GM12872 (cell line): ENCODE results near the gene PDLIM1.

Experiments
- TF ChIP-seq, protein P1 (sequence below): IDR thresholded peaks from 3 replicates; pipeline ENCODE4 v1.5.1; 2011; ENCODE audit warnings: low read depth, mild to moderate bottlenecking, low read length, moderate library complexity; ENCODE audit not compliant: insufficient read depth

Gene PDLIM1

DNA sequence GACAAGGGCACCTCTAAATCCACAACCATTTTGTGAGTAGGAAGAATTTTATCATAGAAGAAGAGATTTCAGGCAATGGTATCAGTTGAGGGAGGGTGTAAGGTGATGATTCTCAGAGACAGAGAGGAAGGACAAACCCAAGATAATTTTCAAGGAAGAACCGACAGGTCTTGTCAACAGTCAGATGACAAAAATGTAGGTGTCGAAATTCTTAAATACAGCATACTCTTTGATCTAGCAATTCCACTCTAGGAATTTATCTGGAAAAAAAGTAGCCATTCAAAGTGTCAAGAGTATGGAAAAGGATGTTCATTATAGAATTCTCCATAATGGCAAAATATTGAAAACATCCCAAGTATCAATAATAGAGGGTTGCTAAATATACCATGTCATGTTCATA is 14.2 kb upstream of the PDLIM1 start:
- TF ChIP-seq, protein P1, sequence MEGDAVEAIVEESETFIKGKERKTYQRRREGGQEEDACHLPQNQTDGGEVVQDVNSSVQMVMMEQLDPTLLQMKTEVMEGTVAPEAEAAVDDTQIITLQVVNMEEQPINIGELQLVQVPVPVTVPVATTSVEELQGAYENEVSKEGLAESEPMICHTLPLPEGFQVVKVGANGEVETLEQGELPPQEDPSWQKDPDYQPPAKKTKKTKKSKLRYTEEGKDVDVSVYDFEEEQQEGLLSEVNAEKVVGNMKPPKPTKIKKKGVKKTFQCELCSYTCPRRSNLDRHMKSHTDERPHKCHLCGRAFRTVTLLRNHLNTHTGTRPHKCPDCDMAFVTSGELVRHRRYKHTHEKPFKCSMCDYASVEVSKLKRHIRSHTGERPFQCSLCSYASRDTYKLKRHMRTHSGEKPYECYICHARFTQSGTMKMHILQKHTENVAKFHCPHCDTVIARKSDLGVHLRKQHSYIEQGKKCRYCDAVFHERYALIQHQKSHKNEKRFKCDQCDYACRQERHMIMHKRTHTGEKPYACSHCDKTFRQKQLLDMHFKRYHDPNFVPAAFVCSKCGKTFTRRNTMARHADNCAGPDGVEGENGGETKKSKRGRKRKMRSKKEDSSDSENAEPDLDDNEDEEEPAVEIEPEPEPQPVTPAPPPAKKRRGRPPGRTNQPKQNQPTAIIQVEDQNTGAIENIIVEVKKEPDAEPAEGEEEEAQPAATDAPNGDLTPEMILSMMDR = no peak

- TF ChIP-seq, protein P1 = no peak
Measured at GRCh38 chr10:95304463-95304862, 13.7 kb upstream of the PDLIM1 start.

DNA sequence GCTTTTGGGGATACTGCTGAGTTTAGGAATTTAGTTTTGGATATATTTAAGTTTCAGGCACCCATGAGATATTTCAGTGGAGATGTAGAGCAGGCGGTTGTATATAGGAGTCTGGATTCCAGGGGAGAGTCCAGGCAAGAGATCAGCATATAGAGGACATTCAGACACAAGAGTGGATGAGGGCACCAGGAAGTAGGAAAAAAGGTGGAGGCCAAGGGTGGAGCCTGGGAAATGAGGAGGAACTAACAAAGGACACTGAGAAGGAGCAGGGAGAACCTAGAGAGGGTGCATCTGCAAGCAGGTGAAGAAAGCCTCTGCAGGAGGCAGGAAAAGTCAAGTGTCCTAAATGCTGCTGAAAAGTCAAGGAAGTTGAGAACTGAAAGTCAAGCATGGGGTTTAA is 13.1 kb upstream of the PDLIM1 start:
- TF ChIP-seq, protein P1 = no peak

GRCh38 chr10:95303535-95303934 is 12.7 kb upstream of the PDLIM1 start:
- TF ChIP-seq, protein P1 = no peak

GRCh38 chr10:95300022-95300539 is 9.3 kb upstream of the PDLIM1 start:
- TF ChIP-seq, protein P1 = no peak

- TF ChIP-seq, protein P1 = no peak
Measured at GRCh38 chr10:95297402-95297801, 6.6 kb upstream of the PDLIM1 start.

DNA sequence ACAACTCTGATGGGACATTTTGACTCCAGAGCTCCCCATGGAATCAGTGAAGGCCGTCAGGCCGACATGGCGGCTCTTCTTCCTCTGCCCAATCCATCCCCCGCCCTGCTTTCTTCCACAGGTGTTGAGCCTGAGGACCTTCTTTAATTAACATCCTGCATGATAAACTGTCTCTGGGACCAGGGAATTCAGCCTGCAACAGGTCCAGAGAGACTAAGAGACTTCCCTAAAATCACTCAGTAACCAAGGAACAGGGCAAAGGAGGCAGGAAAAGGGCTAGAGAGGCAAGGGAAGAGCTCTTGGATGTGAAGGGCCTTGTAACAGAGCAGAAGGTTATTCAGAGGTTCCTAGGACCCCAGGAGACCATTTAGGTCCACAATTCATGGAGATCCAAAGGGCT is 6.0 kb upstream of the PDLIM1 start:
- TF ChIP-seq, protein P1 = no peak

DNA sequence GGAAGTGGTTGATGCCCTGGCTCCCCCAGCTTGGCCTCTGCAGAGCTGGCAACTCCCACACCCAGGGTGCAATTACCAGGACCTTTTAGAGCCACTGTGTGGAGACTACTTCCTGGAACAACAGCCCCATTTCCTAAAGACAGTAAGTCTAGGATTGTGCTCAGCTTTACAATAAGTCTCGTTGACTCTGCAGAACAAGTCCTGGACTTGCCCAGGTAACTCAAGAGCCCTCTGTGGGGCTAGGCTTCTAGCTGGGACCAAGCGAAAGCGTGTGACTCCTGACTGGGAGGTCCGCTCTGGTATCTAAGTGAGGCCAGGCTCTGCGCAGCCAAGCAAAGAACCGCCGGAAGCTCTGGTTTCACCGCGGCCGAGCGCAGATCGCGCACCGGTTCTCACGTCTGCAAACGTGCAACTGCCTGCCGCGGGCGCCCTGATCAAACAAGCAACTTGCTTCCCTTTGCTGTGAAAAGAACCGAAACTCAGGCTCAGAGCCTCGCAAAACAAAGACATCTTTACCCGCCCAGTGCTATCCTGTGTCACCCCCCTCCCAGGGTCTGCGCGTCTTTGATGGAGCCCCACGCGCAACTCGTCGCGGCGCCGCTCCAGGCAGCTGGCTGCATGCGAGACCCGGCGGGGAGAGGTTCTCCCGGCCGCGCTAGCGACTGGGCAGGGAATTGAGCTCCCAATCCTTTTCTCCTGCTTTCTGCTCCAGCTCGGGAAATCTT is 4.4 kb upstream of the PDLIM1 start:
- TF ChIP-seq, protein P1 = no peak
